ENCODE measurements around the gene NGB.
"Not testable (repeated sequence)": the region's sequence is repeated elsewhere in the genome, so short reads cannot be mapped to it uniquely, and the experiment has no call there.

NGB gene

DNA sequence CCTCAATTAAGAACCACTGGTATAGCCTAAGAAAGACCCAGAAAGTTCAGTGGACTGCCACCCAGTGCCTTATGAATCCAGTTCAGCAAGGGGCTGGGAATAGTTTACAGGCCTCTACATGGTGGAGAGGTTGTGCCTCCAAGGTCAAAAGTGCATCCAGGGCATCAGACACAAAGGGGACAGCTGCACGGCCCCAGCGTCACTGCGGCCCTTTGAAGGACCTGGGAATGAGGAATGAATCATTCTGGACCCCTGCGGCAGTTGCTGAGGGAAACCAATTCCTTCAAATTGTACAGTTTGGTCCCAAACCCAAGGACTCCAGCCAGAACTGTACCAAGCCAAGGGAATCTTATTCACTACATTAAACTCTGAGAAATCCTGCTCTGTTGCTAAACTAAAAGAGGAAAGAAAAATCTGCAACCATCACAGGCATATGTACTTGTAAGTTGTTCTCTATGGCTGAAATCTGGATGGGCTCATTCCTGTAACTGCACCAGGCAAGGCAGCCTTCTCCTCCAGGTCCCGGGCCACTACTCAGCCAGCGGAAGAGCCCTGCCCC is 10.9 kb upstream of the NGB start:
- TF ChIP-seq, protein P1, sequence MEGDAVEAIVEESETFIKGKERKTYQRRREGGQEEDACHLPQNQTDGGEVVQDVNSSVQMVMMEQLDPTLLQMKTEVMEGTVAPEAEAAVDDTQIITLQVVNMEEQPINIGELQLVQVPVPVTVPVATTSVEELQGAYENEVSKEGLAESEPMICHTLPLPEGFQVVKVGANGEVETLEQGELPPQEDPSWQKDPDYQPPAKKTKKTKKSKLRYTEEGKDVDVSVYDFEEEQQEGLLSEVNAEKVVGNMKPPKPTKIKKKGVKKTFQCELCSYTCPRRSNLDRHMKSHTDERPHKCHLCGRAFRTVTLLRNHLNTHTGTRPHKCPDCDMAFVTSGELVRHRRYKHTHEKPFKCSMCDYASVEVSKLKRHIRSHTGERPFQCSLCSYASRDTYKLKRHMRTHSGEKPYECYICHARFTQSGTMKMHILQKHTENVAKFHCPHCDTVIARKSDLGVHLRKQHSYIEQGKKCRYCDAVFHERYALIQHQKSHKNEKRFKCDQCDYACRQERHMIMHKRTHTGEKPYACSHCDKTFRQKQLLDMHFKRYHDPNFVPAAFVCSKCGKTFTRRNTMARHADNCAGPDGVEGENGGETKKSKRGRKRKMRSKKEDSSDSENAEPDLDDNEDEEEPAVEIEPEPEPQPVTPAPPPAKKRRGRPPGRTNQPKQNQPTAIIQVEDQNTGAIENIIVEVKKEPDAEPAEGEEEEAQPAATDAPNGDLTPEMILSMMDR (IDR thresholded peaks at IDR 0.05; ENCODE audit: extremely low read depth, missing control alignments) = no peak

DNA sequence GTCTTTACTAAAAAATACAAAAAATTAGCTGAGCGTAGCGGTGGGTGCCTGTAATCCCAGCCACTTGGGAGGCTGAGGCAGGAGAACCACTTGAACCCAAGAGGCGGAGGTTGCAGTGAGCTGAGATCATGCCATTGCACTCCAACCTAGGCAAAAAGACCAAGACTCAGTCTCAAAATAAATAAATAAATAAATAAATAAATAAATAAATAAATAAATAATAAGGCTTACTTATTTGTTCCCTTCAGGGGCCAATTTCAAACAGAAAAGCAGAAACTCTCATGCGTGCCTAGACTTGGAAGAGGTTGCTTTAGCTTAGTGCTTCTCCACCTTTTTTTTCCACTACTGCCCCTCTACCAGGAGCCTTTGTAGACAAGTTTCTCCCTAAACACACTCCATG is 9.9 kb upstream of the NGB start:
- not testable (repeated sequence) for DNase-seq (ENCODE audit: low spot score)

More for the DNA sequence above, 10.9 kb upstream of the NGB start:
- DNase-seq (ENCODE audit: low spot score) = no peak

DNA sequence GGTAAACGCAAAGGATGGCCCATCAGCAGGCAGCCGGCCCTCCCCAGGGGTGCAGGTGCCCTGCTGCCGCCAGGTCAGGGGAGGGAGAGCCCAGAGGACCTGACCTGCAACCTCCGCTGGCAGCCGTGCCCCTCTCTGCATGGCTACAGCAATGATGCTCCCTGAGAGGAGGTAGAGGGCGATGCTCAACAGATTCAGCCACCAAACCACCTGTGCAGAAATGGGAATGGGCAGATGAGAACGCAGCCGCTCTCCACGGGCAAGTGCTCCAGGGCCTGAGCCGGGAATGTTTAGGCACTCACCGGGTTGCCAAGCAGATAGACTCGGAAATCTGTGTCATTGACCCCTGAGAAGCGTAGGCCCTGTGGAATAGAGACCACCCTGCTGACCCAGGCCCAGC is 8.7 kb upstream of the NGB start:
- DNase-seq (ENCODE audit: low spot score) = no peak
- TF ChIP-seq, protein P1 (IDR thresholded peaks at IDR 0.05; ENCODE audit: extremely low read depth, missing control alignments) = no peak

DNA sequence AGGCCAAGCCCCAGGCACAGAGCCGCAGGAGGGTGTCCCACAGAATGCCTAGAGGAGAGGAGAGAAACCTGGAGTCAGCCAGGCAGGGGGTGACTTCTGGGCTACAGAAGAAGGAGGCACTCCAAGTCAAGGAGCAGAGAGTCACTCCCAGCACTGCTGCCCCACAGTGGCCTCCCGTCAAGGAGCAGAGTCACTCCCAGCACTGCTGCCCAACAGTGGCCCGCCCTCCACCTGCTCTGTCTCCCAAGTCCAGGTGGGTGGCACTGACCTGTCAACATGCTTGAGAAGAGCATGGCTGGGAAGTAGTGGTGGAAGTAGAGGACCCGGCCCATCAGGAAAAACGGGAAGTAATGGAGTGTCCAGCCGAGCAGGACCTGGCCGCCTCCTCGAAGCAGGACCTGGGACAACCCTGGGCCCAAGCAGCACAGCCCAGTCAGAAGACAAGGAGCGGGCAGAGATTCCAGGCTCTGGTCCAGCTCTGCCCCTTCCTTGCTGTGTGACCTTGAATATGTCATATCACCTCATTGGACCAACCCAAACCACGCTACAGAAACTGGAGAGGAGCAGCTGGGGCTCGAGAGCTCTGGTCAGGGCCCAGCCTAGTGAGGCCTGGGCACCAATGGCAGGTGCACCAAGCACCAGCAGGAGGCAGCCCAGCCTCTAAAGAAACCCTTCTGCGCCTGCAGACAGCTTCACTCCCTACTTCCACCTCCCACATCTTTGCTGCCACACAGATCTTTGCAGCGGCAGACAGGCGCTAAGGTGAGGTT is 7.6 kb upstream of the NGB start:
- TF ChIP-seq, protein P1 (IDR thresholded peaks at IDR 0.05; ENCODE audit: extremely low read depth, missing control alignments) = no peak
- DNase-seq (ENCODE audit: low spot score) = no peak

DNA sequence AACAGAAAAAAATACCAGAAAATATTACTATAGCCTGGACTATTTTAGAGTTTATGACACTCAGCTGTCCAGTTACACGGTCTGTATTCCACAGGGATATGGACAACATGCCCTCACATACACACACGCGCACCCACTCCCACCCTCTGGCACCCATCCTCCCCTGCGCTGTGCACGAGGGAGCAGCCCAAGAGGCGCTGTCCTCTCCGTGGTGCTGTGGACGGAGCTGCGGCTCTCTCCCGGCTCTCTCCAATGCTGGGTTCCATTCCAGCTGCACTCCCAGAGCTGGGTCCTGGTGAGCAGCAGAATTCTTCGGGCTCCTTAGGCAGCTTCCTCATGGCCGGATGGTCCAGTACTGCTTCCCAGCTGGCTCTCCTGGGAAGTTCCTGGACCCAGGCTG is 6.0 kb upstream of the NGB start:
- TF ChIP-seq, protein P1 (IDR thresholded peaks at IDR 0.05; ENCODE audit: extremely low read depth, missing control alignments) = no peak
- DNase-seq (ENCODE audit: low spot score) = no peak

DNA sequence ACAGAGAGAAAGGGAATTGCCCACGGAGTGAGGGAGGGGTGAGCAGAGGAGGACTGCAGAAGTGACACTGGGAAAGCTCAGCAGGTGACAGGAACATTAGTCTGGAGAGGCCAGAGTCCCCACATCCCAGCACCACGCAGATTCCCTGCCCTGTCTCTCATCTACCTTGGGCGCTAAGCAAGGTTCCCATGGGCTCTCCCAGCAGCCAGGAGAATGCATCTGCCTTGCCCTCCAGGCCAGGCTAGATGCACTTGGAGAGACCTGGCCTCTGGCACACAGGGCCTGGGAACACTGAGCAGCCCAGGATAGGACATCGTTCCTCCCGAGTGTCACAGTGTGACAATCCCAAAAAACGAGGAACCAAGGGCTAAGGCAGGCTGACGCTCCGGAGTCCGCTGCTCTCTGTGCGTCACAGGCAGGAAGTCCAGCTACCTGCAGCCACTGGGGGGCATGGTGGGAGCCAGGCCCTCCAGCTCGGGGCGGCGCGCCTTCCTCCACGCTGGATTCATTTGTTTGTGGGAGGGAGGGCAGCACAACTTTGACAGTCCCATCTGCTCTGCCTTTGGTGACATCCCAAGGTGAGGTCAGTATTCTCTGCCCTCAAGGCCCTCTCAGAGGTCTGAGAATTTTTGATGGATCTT is 5.4 kb upstream of the NGB start:
- TF ChIP-seq, protein P1 (IDR thresholded peaks at IDR 0.05; ENCODE audit: extremely low read depth, missing control alignments) = no peak
- DNase-seq (ENCODE audit: low spot score) = no peak

DNA sequence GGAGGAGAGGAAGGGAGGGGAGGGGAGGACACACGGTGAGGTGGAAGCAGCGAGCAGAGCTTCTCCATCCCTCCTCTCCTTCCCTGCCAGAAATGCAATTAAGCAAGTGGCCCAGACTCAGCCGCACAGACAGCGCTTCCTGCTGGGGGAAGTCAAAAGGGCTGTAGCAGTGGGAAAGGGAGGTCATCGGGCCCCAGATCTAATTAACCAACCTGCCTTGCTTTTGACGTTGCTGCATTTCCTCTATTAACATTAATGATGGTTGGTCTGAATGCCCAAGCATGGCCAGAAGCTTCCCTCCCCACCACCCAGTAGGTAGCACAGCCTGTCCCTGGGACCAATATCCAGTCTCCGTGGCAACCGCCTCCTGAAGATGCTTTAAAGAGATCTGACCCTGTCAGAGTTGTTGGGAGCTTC is 4.6 kb upstream of the NGB start:
- TF ChIP-seq, protein P1 (IDR thresholded peaks at IDR 0.05; ENCODE audit: extremely low read depth, missing control alignments) = no peak
- DNase-seq (ENCODE audit: low spot score) = no peak

All from GM20000 (cell line).